Measurements from ENCODE around the gene TMEM132C.

The TMEM132C gene

GRCh38 chr12:128288896-128289295, 21.9 kb downstream of the TMEM132C start:
- no peak for DNase-seq

DNA sequence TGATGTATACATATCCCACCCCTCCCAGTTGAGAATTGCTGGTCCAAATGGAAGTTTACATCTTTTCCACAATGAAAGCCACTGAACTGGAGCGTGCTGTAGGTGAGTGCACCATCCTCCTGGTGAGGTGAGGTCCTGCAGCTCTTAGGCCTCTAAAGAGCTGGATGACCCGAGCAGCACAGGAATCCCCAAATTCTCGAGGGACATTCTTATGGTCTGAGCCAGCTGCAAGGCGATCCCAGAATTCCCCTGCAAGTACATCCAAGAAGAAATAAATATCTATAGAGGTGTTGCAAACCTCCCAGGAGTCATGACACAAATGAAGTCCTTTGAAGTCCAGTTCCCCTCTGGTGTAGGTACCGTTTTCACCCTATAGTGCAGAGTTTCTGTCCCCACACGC, 24.0 kb downstream of the TMEM132C start:
- DNase-seq: no peak

DNA sequence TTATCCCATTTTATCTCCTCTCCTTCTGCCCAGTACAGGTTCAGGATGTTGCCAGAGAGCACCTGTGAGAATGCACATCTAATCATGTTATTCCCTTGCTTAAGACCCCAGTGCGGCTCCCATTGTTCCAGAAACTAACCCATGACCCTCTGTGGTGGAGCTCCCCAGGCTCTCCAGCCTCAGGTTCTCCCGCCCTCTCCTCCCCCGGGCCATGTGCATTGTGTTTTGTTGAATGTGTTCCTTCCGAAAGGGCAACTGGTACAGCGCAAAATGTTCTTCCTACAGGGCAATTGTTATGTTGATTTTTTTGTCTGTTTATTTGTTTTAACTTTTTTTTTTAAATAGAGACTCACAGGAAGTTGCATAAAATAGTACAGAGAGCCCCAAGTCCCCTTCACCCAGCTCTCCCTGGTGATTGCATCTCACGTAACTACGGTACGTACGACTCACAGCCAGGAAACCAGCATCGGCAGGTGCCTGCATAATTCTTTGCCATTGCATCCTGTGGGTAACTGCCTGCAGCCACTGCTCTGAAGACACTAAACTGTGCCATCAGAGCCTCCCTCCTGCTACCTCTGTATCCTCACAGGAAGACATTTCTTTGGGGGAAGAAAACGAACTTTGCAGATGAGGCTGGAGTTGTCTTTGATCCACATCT, 31.2 kb downstream of the TMEM132C start:
- DNase-seq: no peak

- DNase-seq: no peak
These were observed 38.4 kb downstream of the TMEM132C start for GRCh38 chr12:128305336-128305892.

DNA sequence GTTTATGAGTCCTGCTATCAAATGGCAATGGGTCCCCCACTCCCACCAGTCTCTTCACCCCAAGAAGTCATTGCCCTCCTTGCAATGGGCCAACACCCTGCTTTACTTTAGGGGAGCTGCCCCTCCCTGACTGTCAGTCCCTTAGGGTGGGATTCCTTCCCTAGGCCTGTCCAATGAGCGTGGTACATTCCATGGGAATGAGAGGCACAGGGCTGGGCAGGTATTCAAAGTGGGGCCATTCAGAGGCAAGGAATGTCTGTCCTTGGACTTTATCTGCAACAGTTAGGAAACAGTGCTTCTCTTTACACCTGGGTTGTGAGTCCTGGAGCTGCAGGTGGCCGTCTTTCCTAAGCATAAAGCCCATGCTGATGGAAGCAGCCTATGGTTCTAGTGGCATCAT, 40.8 kb downstream of the TMEM132C start:
- DNase-seq: no peak

DNA sequence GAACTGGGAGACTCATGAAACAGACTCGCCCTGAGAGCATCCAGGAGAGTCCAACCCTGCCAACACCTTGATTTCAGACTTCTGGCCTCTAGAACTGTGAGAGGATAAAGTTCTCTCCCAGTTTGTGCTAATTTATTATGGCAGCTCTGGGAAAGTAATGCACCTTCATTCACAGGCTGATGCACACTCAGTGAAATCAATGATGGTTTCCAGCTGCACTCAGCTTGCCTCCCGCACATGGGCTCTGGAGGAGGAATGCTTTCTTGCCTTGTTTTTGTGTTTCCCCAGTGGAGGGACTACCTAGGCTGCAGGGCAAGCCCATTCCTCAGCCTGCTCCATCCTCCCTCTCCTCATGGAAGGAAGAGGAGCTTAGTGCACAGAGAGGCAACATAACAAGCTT, 45.7 kb downstream of the TMEM132C start:
- no peak for DNase-seq

DNA sequence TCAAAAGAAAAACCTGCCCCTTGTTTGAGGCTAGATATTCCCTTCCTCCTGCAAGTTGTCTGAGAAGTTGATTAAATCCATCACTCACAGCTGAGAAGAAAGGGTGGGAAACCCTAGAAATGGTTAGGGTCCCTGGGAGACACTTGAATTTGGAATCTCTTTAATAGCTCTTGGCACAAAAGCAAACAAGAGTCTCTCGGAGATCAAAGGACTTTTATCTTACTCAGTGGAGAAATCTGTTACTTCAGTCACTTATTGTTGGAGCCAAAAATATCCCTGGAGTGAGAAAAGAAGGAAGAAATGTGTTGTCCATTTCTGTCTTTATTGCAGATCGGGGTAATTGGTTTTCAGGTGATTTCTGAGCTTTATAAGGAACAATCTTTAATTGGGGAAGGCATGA, 47.0 kb downstream of the TMEM132C start:
- no peak for DNase-seq

DNA sequence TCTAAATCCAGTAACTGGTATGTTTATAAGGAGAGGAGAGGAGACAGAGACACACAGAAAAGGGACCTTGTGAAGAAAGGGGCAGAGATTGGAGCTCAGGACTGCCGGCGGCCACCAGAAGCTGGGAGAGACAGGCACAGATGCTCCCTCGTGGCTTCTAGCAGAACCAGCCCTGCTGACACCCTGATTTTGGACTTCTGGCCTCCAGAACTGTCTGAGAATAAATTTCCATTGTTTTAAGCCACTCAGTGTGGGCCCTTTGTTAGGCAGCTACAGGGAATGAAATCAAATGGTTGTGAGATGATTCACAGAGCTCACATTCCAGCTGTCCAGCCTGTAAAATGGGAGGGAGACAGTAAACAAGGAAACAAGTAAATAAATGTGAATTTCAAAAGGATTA, 47.6 kb downstream of the TMEM132C start:
- DNase-seq: no peak

GRCh38 chr12:128316078-128316477, 49.1 kb downstream of the TMEM132C start:
- no peak for DNase-seq

DNA sequence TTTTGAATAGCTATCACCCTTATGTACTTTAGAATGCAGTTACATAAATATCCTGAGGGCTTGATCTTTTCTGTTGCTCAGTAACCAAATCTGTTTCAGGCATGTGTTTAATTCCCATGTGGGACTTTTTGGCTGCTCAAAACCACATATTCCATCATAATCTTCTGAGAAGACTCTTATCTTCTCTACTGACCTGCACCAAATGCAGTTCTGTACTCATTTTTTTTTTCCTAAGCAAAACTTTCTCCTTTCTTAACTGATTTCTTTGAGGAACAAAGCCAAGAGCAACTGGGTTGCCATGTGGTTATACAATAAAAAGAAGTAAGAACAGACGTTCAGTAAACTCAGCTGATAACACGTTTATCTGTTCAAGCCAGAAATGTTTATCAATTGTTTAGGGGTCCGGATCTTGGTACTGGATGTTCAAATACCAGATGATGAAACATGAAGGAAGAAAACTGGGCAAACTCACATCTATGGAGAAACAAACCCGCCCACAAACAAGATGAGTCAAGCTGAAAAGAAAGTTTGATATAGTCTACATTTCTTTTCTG, 50.1 kb downstream of the TMEM132C start:
- no peak for DNase-seq

GRCh38 chr12:128318341-128318740, 51.4 kb downstream of the TMEM132C start:
- DNase-seq: no peak

GRCh38 chr12:128318946-128319345, 52.0 kb downstream of the TMEM132C start:
- no peak for DNase-seq

DNA sequence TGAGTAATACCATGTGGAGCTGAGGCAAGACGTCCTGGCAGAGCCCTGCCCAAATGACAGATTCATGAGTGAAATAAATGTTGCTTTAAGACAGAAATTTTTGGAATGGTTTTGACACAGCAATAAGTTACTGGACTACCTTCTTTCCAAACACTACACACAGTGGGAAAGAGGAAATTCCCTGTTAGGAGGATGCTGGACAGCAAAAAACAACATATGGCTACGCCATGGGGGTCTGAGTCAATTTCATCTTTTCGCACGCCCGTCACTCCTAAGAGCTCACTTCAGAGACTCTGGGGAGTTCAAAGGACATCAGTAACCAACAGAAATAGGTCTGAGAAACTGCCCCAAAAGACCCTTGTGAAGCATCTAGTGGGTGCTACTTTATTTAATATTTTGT, 55.4 kb downstream of the TMEM132C start:
- DNase-seq: no peak

DNA sequence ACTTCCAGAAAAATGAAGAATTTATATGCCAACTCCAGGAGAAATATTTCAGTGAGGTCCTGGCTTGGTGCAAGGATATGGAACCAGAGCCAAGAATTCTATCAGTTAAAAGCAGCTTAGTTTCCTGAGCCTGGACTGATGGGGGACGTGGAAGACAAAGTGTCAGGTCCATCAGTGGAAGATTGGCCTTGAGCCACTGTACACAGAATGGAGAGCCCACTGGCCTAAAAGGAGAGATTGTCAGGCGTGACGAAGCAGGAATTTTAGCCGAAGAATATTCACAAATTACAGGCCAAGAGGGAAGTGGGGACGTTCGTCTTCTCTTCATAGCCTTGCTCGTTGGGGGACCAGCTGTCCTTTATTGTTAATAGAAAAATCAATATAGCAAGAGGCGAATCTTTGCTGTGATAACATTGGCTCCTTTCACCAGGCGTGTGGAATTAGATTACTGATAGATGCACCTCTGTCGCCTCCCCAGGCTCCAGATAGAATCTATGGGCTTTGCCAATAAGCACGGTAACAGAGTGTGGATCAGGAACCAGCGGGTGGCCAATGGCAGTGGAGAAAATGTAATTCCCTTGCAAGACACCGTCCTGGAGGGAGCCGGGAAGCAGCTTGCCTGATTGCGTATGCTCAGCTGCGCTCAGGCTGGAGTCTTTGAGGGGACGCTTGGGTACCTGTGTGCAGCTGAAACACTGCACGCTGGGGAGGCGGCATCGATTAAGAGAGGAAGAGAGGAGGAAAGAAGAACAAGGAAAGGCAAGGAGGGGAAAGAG, 56.4 kb downstream of the TMEM132C start:
- DNase-seq: no peak

GRCh38 chr12:128325646-128326045, 58.7 kb downstream of the TMEM132C start:
- no peak for DNase-seq

DNA sequence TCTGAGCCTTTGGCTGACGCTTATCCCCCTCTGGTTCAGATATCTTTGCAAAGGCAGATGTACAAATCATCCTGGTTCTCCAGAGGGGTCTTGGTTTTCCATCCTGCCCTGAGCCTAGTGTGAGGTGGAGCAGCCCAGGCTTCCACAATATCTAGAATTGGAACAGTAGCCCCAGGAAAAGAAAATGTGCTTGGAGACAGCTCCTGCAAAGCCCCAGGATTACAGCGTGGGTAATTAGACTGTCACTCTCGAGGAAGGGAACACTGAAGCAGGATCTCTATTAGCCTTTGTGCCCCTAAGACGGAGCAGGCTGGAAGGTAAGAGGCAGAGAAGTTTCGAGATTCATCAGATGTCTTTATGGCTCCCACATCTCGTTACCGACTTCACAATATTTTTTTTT, 59.4 kb downstream of the TMEM132C start:
- DNase-seq: no peak

GRCh38 chr12:128328961-128329360, 62.0 kb downstream of the TMEM132C start:
- no peak for DNase-seq

DNA sequence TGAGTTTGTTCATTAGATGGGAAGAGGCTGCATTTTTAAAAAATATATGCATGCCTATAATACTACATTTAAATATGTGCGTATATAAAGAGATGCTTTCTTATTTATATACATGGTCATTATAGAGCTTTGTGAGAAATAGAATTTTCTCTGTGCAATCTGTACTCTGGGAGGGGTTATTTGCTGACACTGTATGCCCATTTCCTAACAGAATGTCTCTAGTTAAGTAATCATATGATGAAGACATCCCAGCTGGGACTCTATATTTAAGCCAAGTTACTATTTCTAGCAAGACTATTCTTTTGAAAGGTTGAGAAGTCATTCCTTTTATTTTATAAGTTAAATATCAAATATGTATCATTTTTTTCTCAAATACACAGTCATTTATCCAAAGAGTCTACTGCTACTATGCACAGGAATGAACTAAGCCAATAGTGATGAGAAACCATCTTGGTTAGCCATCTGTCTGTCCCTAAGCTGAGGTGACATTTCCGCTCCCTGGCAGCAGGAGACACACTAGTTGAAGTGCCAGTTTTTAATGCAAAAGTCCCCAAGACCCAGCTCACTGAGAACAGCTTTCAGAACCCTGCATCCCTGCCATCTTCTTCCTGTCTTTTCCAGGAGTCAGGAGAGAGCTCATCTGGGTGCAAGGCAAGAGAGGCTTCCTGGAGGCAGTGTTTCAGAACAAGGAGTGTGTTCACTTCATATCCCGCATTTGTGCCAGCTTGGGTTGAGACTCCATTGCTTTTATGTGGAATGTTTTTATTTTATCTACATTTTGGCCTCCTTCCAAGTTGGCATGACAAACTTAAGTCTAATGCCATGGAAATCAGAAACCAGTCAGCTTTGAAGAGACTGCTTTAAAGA, 69.5 kb downstream of the TMEM132C start:
- DNase-seq: no peak

DNA sequence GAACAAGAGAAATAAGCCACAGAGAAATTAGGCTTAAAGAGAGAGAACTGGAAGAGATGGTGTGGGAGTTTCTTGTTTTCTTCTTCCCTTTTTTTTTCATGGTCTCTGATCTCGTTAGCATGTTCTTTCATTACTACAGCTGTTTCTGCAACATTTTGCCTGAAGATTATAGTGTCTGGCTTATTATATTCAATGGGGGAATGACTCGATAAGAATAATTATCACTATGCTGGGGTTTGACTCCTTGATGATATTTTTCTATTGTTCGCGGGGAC, 70.0 kb downstream of the TMEM132C start:
- no peak for DNase-seq

GRCh38 chr12:128337431-128338170, 70.6 kb downstream of the TMEM132C start:
- DNase-seq: no peak

- DNase-seq: no peak
These were observed 71.6 kb downstream of the TMEM132C start for GRCh38 chr12:128338386-128339125.

- no peak for DNase-seq
These were observed 72.2 kb downstream of the TMEM132C start for GRCh38 chr12:128339126-128339520.

Data from cortex of kidney (tissue), 1 donor.